Adrenal gland (tissue), 5 donors: ENCODE measurements around the gene TDRD3.

ENCODE experiments used
- POLR2A ChIP-seq, 2 donors: fragments of 450-650 bp; IDR thresholded peaks; one replicate each; pipeline ENCODE4 v1.6.1; 2017; ENCODE audit warnings: antibody characterized with exemption in 2 of 2, mild to moderate bottlenecking in 2 of 2, moderate library complexity in 1 of 2
- TF ChIP-seq, protein P1 (sequence below), 6 experiments: fragments of 450-650 bp in 4 of 6; fragments of 200-600 bp in 2 of 6; sonication (generic) in 1 of 6; IDR thresholded peaks; 1 replicate in 5 of 6; 2 replicates in 1 of 6; pipeline versions ENCODE4 v1.5.1 to v1.8.0; 2016 to 2021; ENCODE audit warnings: antibody characterized with exemption in 6 of 6, mild to moderate bottlenecking in 2 of 6, moderate library complexity in 1 of 6
- donor health status: DM: no; HTN: no; CAD: no.

GRCh38 chr13:60386250-60386649, 10.8 kb upstream of the TDRD3 start:
- TF ChIP-seq, protein P1, sequence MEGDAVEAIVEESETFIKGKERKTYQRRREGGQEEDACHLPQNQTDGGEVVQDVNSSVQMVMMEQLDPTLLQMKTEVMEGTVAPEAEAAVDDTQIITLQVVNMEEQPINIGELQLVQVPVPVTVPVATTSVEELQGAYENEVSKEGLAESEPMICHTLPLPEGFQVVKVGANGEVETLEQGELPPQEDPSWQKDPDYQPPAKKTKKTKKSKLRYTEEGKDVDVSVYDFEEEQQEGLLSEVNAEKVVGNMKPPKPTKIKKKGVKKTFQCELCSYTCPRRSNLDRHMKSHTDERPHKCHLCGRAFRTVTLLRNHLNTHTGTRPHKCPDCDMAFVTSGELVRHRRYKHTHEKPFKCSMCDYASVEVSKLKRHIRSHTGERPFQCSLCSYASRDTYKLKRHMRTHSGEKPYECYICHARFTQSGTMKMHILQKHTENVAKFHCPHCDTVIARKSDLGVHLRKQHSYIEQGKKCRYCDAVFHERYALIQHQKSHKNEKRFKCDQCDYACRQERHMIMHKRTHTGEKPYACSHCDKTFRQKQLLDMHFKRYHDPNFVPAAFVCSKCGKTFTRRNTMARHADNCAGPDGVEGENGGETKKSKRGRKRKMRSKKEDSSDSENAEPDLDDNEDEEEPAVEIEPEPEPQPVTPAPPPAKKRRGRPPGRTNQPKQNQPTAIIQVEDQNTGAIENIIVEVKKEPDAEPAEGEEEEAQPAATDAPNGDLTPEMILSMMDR (IDR thresholded peaks at IDR 0.05), result no peak
- TF ChIP-seq POLR2A (IDR thresholded peaks at IDR 0.05), result no peak
